ENCODE measurements around the gene CCDC17. TPM values are rescaled to one million over a fixed set of nuclear protein-coding genes. Genes with fewer than 3 reads are reported as not detected.

CCDC17 gene
- total RNA-seq, 1 donor from 2014 or later = 3.8 TPM

- Histone ChIP-seq H3K79me2 (ENCODE audit: insufficient read depth, low read length) (no peaks in the 10 kb centered on the region), H3K4me1 (ENCODE audit: insufficient read depth, low read length) (no peaks in the 10 kb centered on the region), H3K4me2 (ENCODE audit: low read length) (no peak overlapping the region), H3K27me3 (ENCODE audit: insufficient read depth, low read length) (no peaks in the 10 kb centered on the region), H3K4me3 (ENCODE audit: insufficient read depth, low read depth, low read length) (no peak overlapping the region), H3K9me3 (ENCODE audit: insufficient read depth, low read depth, low read length) (no peaks in the 10 kb centered on the region), H3K27ac (ENCODE audit: low read depth, low read length) (no peak overlapping the region), H2AFZ (ENCODE audit: low read depth, low read length) (no peak overlapping the region), H3K9ac (ENCODE audit: low read length) (no peak overlapping the region), H4K20me1 (ENCODE audit: insufficient read depth, low read length) (peaks cover 25% of the 10 kb centered on the region), H3K36me3 (ENCODE audit: insufficient read depth, low read length) (peaks cover 59% of the 10 kb centered on the region)
- Mint-ChIP-seq H3K27me3 (ENCODE audit: low read depth, unreplicated experiment) (no peaks in the 10 kb centered on the region), H3K27ac (ENCODE audit: unreplicated experiment) (no peak overlapping the region), H3K4me3 (ENCODE audit: unreplicated experiment) (peak overlapping the region; percentile 20), H3K9me3 (ENCODE audit: unreplicated experiment) (no peaks in the 10 kb centered on the region), H3K4me1 (ENCODE audit: low read depth, unreplicated experiment) (no peaks in the 10 kb centered on the region), H3K36me3 (ENCODE audit: low read depth, unreplicated experiment) (peaks cover 26% of the 10 kb centered on the region)
- FAIRE-seq (no peak), DNase-seq (ENCODE audit: low read depth) (no peak)
- TF ChIP-seq EZH2 (IDR thresholded peaks at IDR 0.05; ENCODE audit: insufficient read depth, low read length) (no peak), CTCF (IDR thresholded peaks at IDR 0.05; ENCODE audit: insufficient read depth, low read depth, low read length) (no peak)
Measured at GRCh38 chr1:45630429-45630828, 6.6 kb upstream of the CCDC17 start.

GRCh38 chr1:45629035-45629434, 5.2 kb upstream of the CCDC17 start:
- FAIRE-seq (no peak), DNase-seq (ENCODE audit: low read depth) (no peak)
- Histone ChIP-seq H3K27me3 (ENCODE audit: insufficient read depth, low read length) (no peaks in the 10 kb centered on the region), H3K79me2 (ENCODE audit: insufficient read depth, low read length) (no peaks in the 10 kb centered on the region), H3K36me3 (ENCODE audit: insufficient read depth, low read length) (peaks cover 51% of the 10 kb centered on the region), H3K4me2 (ENCODE audit: low read length) (no peak overlapping the region), H3K9me3 (ENCODE audit: insufficient read depth, low read depth, low read length) (no peaks in the 10 kb centered on the region), H4K20me1 (ENCODE audit: insufficient read depth, low read length) (peaks cover 25% of the 10 kb centered on the region), H3K9ac (ENCODE audit: low read length) (no peak overlapping the region), H3K4me1 (ENCODE audit: insufficient read depth, low read length) (no peaks in the 10 kb centered on the region), H3K4me3 (ENCODE audit: insufficient read depth, low read depth, low read length) (no peak overlapping the region), H3K27ac (ENCODE audit: low read depth, low read length) (no peak overlapping the region), H2AFZ (ENCODE audit: low read depth, low read length) (no peak overlapping the region)
- TF ChIP-seq EZH2 (IDR thresholded peaks at IDR 0.05; ENCODE audit: insufficient read depth, low read length) (no peak), CTCF (IDR thresholded peaks at IDR 0.05; ENCODE audit: insufficient read depth, low read depth, low read length) (no peak)
- Mint-ChIP-seq H3K36me3 (ENCODE audit: low read depth, unreplicated experiment) (peaks cover 26% of the 10 kb centered on the region), H3K27me3 (ENCODE audit: low read depth, unreplicated experiment) (no peaks in the 10 kb centered on the region), H3K4me1 (ENCODE audit: low read depth, unreplicated experiment) (no peaks in the 10 kb centered on the region), H3K9me3 (ENCODE audit: unreplicated experiment) (no peaks in the 10 kb centered on the region), H3K27ac (ENCODE audit: unreplicated experiment) (no peak overlapping the region), H3K4me3 (ENCODE audit: unreplicated experiment) (no peak overlapping the region)

- DNase-seq (ENCODE audit: low read depth) (no peak), FAIRE-seq (no peak)
- Histone ChIP-seq H3K27ac (ENCODE audit: low read depth, low read length) (no peak overlapping the region), H3K4me3 (ENCODE audit: insufficient read depth, low read depth, low read length) (no peak overlapping the region), H3K9me3 (ENCODE audit: insufficient read depth, low read depth, low read length) (no peaks in the 10 kb centered on the region), H3K9ac (ENCODE audit: low read length) (no peak overlapping the region), H3K4me2 (ENCODE audit: low read length) (no peak overlapping the region), H2AFZ (ENCODE audit: low read depth, low read length) (no peak overlapping the region), H4K20me1 (ENCODE audit: insufficient read depth, low read length) (peaks cover 10% of the 10 kb centered on the region), H3K4me1 (ENCODE audit: insufficient read depth, low read length) (no peaks in the 10 kb centered on the region), H3K27me3 (ENCODE audit: insufficient read depth, low read length) (no peaks in the 10 kb centered on the region), H3K79me2 (ENCODE audit: insufficient read depth, low read length) (no peaks in the 10 kb centered on the region), H3K36me3 (ENCODE audit: insufficient read depth, low read length) (peaks cover 5% of the 10 kb centered on the region)
- Mint-ChIP-seq H3K9me3 (ENCODE audit: unreplicated experiment) (no peaks in the 10 kb centered on the region), H3K27ac (ENCODE audit: unreplicated experiment) (no peak overlapping the region), H3K4me3 (ENCODE audit: unreplicated experiment) (no peak overlapping the region), H3K27me3 (ENCODE audit: low read depth, unreplicated experiment) (no peaks in the 10 kb centered on the region), H3K36me3 (ENCODE audit: low read depth, unreplicated experiment) (peaks cover 20% of the 10 kb centered on the region), H3K4me1 (ENCODE audit: low read depth, unreplicated experiment) (peaks cover 5% of the 10 kb centered on the region)
- TF ChIP-seq EZH2 (IDR thresholded peaks at IDR 0.05; ENCODE audit: insufficient read depth, low read length) (no peak), CTCF (IDR thresholded peaks at IDR 0.05; ENCODE audit: insufficient read depth, low read depth, low read length) (no peak)
Measured at GRCh38 chr1:45622524-45623394, 1.1 kb downstream of the CCDC17 start.

All from astrocyte (in vitro differentiated cells and primary cell).